Spleen (tissue), 7 donors: ENCODE results near the gene GRM8.

Source experiments
- POLR2A ChIP-seq, 3 donors: fragments of 450-650 bp; IDR thresholded peaks; one replicate each; pipeline ENCODE4 v1.5.1; 2017; ENCODE audit warnings: antibody characterized with exemption in 3 of 3, mild to moderate bottlenecking in 1 of 3
- POLR2AphosphoS5 ChIP-seq, 3 donors: sonication (generic); formaldehyde crosslinking; IDR thresholded peaks; one replicate each; pipeline ENCODE4 v1.5.1; 2017; ENCODE audit warnings: antibody characterized with exemption in 3 of 3
- TF ChIP-seq, protein P1 (sequence below), 11 experiments: fragments of 200-600 bp in 7 of 11; fragments of 450-650 bp in 4 of 11; sonication (generic) in 4 of 11; IDR thresholded peaks in 8 of 11; conservative IDR thresholded peaks in 3 of 11; 1 replicate in 7 of 11; 2 replicates in 4 of 11; pipeline versions ENCODE4 v1.4.0 to v1.8.0; 2016 to 2021; ENCODE audit warnings: antibody characterized with exemption in 11 of 11, inconsistent platforms in 4 of 11, mild to moderate bottlenecking in 1 of 11
- donor health status: DM: no; HTN: no; CAD: no; lungs with moderate emphysema.
- donor health status: DM: no; HTN: no; CAD: no.
- donor health status: DM: no; HTN: no; CAD: no.

DNA sequence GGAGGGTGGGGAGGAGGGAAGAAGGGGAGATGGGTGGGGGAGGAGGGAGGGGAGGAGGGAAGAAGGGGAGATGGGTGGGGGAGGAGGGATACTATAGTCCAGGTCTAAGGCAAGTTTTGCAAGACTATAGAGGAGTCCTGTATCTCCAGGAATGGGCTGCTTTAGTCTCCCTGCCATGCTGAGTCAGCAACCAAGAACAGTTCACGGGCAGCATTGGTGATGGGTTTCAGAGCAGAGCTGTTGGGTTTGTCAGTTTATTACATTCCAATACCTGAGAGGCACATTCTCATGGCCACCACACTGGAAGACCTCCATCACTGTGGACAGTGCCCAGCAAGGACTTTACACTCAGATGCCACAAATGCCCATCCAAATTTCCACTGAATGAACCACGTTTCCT, 212.7 kb downstream of the GRM8 start:
- TF ChIP-seq, protein P1, sequence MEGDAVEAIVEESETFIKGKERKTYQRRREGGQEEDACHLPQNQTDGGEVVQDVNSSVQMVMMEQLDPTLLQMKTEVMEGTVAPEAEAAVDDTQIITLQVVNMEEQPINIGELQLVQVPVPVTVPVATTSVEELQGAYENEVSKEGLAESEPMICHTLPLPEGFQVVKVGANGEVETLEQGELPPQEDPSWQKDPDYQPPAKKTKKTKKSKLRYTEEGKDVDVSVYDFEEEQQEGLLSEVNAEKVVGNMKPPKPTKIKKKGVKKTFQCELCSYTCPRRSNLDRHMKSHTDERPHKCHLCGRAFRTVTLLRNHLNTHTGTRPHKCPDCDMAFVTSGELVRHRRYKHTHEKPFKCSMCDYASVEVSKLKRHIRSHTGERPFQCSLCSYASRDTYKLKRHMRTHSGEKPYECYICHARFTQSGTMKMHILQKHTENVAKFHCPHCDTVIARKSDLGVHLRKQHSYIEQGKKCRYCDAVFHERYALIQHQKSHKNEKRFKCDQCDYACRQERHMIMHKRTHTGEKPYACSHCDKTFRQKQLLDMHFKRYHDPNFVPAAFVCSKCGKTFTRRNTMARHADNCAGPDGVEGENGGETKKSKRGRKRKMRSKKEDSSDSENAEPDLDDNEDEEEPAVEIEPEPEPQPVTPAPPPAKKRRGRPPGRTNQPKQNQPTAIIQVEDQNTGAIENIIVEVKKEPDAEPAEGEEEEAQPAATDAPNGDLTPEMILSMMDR (IDR thresholded peaks at IDR 0.05 in 8 of 11, conservative IDR thresholded peaks at IDR 0.05 in 3 of 11), result no peak
- TF ChIP-seq POLR2A (IDR thresholded peaks at IDR 0.05) (no peak), POLR2AphosphoS5 (IDR thresholded peaks at IDR 0.05) (no peak)
